ENCODE results near the gene CRIM1. TPM values are rescaled to one million over a fixed set of nuclear protein-coding genes. Genes with fewer than 3 reads are reported as not detected.

Gene CRIM1
- total RNA-seq, 5 donors from 2014 or later (not counting 1 experiment from before 2014, with no cell fraction given): 2.0 to 5.8 (median 4.2) TPM

- DNase-seq (no peak), ATAC-seq (replicated peaks in 1 of 4) (no peak)
- ChIA-PET CTCF (interaction anchor here (0.5 kb wide), 2 partner anchors 9 to 14 kb away, joined by 3 to 4 read pairs; no protein-coding TSS in a partner anchor), POLR2A (no interaction called here)
- Mint-ChIP-seq H3K36me3 (no peaks in the 10 kb centered on the region), H3K27me3 (peaks cover 3 to 12% of the 10 kb centered on the region in 2 donors), H3K27ac (no peak overlapping the region), H3K4me1 (peaks cover 6 to 7% (median 6%) of the 10 kb centered on the region in 3 donors), H3K4me3 (no peak overlapping the region), H3K9me3 (no peaks in the 10 kb centered on the region)
- Histone ChIP-seq H3K27me3 (replicated peaks in 1 of 2; ENCODE audit: control insufficient read depth in 2 of 2, extremely low read depth in 1 of 2, insufficient read depth in 2 of 2, low read length in 1 of 2) (no peaks in the 10 kb centered on the region), H3K4me3 (ENCODE audit: control insufficient read depth in 1 of 2, extremely low read depth in 1 of 2, low read length in 1 of 2) (no peak overlapping the region), H3K4me1 (ENCODE audit: control insufficient read depth in 1 of 2, extremely low read depth in 1 of 2, insufficient read depth in 2 of 2, low read length in 2 of 2) (no peaks in the 10 kb centered on the region), H3K27ac (ENCODE audit: low read length) (no peak overlapping the region), H3K36me3 (ENCODE audit: control insufficient read depth in 2 of 2, extremely low read depth in 1 of 2, insufficient read depth in 1 of 2, low read length in 1 of 2) (no peaks in the 10 kb centered on the region), H3K9me3 (no peaks in the 10 kb centered on the region)
Measured at GRCh38 chr2:36337354-36337753, 18.2 kb upstream of the CRIM1 start.

- ChIA-PET POLR2A (no interaction called here), CTCF (no interaction called here)
- Histone ChIP-seq H3K9me3 (no peaks in the 10 kb centered on the region), H3K27me3 (replicated peaks in 1 of 2; ENCODE audit: control insufficient read depth in 2 of 2, extremely low read depth in 1 of 2, insufficient read depth in 2 of 2, low read length in 1 of 2) (no peaks in the 10 kb centered on the region), H3K27ac (ENCODE audit: low read length) (no peak overlapping the region), H3K36me3 (ENCODE audit: control insufficient read depth in 2 of 2, extremely low read depth in 1 of 2, insufficient read depth in 1 of 2, low read length in 1 of 2) (no peaks in the 10 kb centered on the region), H3K4me3 (ENCODE audit: control insufficient read depth in 1 of 2, extremely low read depth in 1 of 2, low read length in 1 of 2) (no peak overlapping the region), H3K4me1 (ENCODE audit: control insufficient read depth in 1 of 2, extremely low read depth in 1 of 2, insufficient read depth in 2 of 2, low read length in 2 of 2) (no peaks in the 10 kb centered on the region)
- no peak overlapping the region for H3K27ac Mint-ChIP-seq
- H3K4me1 Mint-ChIP-seq: peaks cover 5 to 6% (median 5%) of the 10 kb centered on the region in 3 donors
- no peaks in the 10 kb centered on the region for H3K9me3 Mint-ChIP-seq
- 100% methylated on average over 1 of the region's 3 CpGs for WGBS (ENCODE audit: insufficient coverage)
- DNase-seq (no peak), ATAC-seq (replicated peaks in 1 of 4) (no peak)
- peaks cover 3 to 12% of the 10 kb centered on the region in 2 donors for H3K27me3 Mint-ChIP-seq
- no peaks in the 10 kb centered on the region for H3K36me3 Mint-ChIP-seq
- H3K4me3 Mint-ChIP-seq: no peak overlapping the region
Measured at GRCh38 chr2:36338124-36338826, 17.3 kb upstream of the CRIM1 start.

- no peak for ATAC-seq (replicated peaks in 1 of 4)
- no peak overlapping the region for H3K27ac Mint-ChIP-seq
- H3K9me3 Mint-ChIP-seq: no peaks in the 10 kb centered on the region
- POLR2A ChIA-PET: no interaction called here
- no peak for DNase-seq
- no peaks in the 10 kb centered on the region for H3K4me1 ChIP-seq (ENCODE audit: control insufficient read depth in 1 of 2, extremely low read depth in 1 of 2, insufficient read depth in 2 of 2, low read length in 2 of 2)
- WGBS (ENCODE audit: insufficient coverage): no CpG with 5 or more reads among the region's 1 CpG
- no peak overlapping the region for H3K4me3 ChIP-seq (ENCODE audit: control insufficient read depth in 1 of 2, extremely low read depth in 1 of 2, low read length in 1 of 2)
- peaks cover under 1 to 1% (median under 1%) of the 10 kb centered on the region in 3 donors for H3K4me1 Mint-ChIP-seq
- CTCF ChIA-PET: no interaction called here
- peaks cover 3 to 12% of the 10 kb centered on the region in 2 donors for H3K27me3 Mint-ChIP-seq
- H3K36me3 ChIP-seq (ENCODE audit: control insufficient read depth in 2 of 2, extremely low read depth in 1 of 2, insufficient read depth in 1 of 2, low read length in 1 of 2): no peaks in the 10 kb centered on the region
- no peak overlapping the region for H3K4me3 Mint-ChIP-seq
- no peak overlapping the region for H3K27ac ChIP-seq (ENCODE audit: low read length)
- H3K36me3 Mint-ChIP-seq: no peaks in the 10 kb centered on the region
- no peaks in the 10 kb centered on the region for H3K27me3 ChIP-seq (replicated peaks in 1 of 2; ENCODE audit: control insufficient read depth in 2 of 2, extremely low read depth in 1 of 2, insufficient read depth in 2 of 2, low read length in 1 of 2)
- no peaks in the 10 kb centered on the region for H3K9me3 ChIP-seq
Measured at GRCh38 chr2:36338827-36339145, 16.8 kb upstream of the CRIM1 start.

- ChIA-PET POLR2A (interaction anchor here in 1 of 2 donors (0.5 kb wide), 1 partner anchor 20 kb away, joined by 3 read pairs; no protein-coding TSS in a partner anchor), CTCF (no interaction called here)
- H3K4me3 Mint-ChIP-seq: no peak overlapping the region
- DNase-seq (no peak), ATAC-seq (replicated peaks in 1 of 4) (no peak)
- H3K27ac Mint-ChIP-seq: no peak overlapping the region
- no peaks in the 10 kb centered on the region for H3K36me3 Mint-ChIP-seq
- H3K27ac ChIP-seq (ENCODE audit: low read length): no peak overlapping the region
- no peaks in the 10 kb centered on the region for H3K4me1 Mint-ChIP-seq
- no peaks in the 10 kb centered on the region for H3K4me1 ChIP-seq (ENCODE audit: control insufficient read depth in 1 of 2, extremely low read depth in 1 of 2, insufficient read depth in 2 of 2, low read length in 2 of 2)
- H3K9me3 ChIP-seq: no peaks in the 10 kb centered on the region
- H3K27me3 ChIP-seq (replicated peaks in 1 of 2; ENCODE audit: control insufficient read depth in 2 of 2, extremely low read depth in 1 of 2, insufficient read depth in 2 of 2, low read length in 1 of 2): no peaks in the 10 kb centered on the region
- H3K9me3 Mint-ChIP-seq: no peaks in the 10 kb centered on the region
- H3K4me3 ChIP-seq (ENCODE audit: control insufficient read depth in 1 of 2, extremely low read depth in 1 of 2, low read length in 1 of 2): no peak overlapping the region
- H3K27me3 Mint-ChIP-seq: peaks cover 3 to 12% of the 10 kb centered on the region in 2 donors
- no peaks in the 10 kb centered on the region for H3K36me3 ChIP-seq (ENCODE audit: control insufficient read depth in 2 of 2, extremely low read depth in 1 of 2, insufficient read depth in 1 of 2, low read length in 1 of 2)
- 81% methylated on average over 2 of the region's 6 CpGs for WGBS (ENCODE audit: insufficient coverage)
Measured at GRCh38 chr2:36339607-36340218, 15.9 kb upstream of the CRIM1 start.

GRCh38 chr2:36343606-36344005 is 12.0 kb upstream of the CRIM1 start:
- DNase-seq: no peak
- CTCF ChIA-PET: interaction anchor here in 1 of 2 donors (0.7 kb wide), 1 partner anchor 43 kb away, joined by 5 read pairs; no protein-coding TSS in a partner anchor

GRCh38 chr2:36348721-36349120 is 6.9 kb upstream of the CRIM1 start:
- peaks cover 5 to 12% (median 8%) of the 10 kb centered on the region in 3 donors for H3K4me1 Mint-ChIP-seq
- H3K27me3 Mint-ChIP-seq: peaks cover 0 to 4% of the 10 kb centered on the region in 2 donors
- no peak for DNase-seq
- no peak overlapping the region for H3K4me3 Mint-ChIP-seq
- Histone ChIP-seq H3K4me3 (ENCODE audit: control insufficient read depth in 1 of 2, extremely low read depth in 1 of 2, low read length in 1 of 2) (no peak overlapping the region), H3K36me3 (ENCODE audit: control insufficient read depth in 2 of 2, extremely low read depth in 1 of 2, insufficient read depth in 1 of 2, low read length in 1 of 2) (no peaks in the 10 kb centered on the region), H3K9me3 (no peaks in the 10 kb centered on the region), H3K4me1 (ENCODE audit: control insufficient read depth in 1 of 2, extremely low read depth in 1 of 2, insufficient read depth in 2 of 2, low read length in 2 of 2) (no peaks in the 10 kb centered on the region), H3K27me3 (replicated peaks in 1 of 2; ENCODE audit: control insufficient read depth in 2 of 2, extremely low read depth in 1 of 2, insufficient read depth in 2 of 2, low read length in 1 of 2) (no peaks in the 10 kb centered on the region), H3K27ac (ENCODE audit: low read length) (no peak overlapping the region)
- no peak overlapping the region for H3K27ac Mint-ChIP-seq
- no peak for ATAC-seq (replicated peaks in 1 of 4)
- WGBS (ENCODE audit: insufficient coverage): no CpG with 5 or more reads among the region's 2 CpGs
- CTCF ChIA-PET: no interaction called here
- no peaks in the 10 kb centered on the region for H3K36me3 Mint-ChIP-seq
- POLR2A ChIA-PET: no interaction called here
- H3K9me3 Mint-ChIP-seq: no peaks in the 10 kb centered on the region

More at GRCh38 chr2:36343606-36344005, 12.0 kb upstream of the CRIM1 start:
- ATAC-seq (replicated peaks in 1 of 4): no peak
- H3K4me3 Mint-ChIP-seq: no peak overlapping the region
- WGBS (ENCODE audit: insufficient coverage): no CpG with 5 or more reads among the region's 3 CpGs
- no peak overlapping the region for H3K27ac Mint-ChIP-seq
- no peak overlapping the region for H3K4me3 ChIP-seq (ENCODE audit: control insufficient read depth in 1 of 2, extremely low read depth in 1 of 2, low read length in 1 of 2)
- H3K4me1 ChIP-seq (ENCODE audit: control insufficient read depth in 1 of 2, extremely low read depth in 1 of 2, insufficient read depth in 2 of 2, low read length in 2 of 2): no peaks in the 10 kb centered on the region
- H3K9me3 ChIP-seq: no peaks in the 10 kb centered on the region
- no peaks in the 10 kb centered on the region for H3K9me3 Mint-ChIP-seq
- peaks cover 0 to 1% of the 10 kb centered on the region in 2 donors for H3K27me3 Mint-ChIP-seq
- H3K4me1 Mint-ChIP-seq: no peaks in the 10 kb centered on the region
- H3K36me3 ChIP-seq (ENCODE audit: control insufficient read depth in 2 of 2, extremely low read depth in 1 of 2, insufficient read depth in 1 of 2, low read length in 1 of 2): no peaks in the 10 kb centered on the region
- no peak overlapping the region for H3K27ac ChIP-seq (ENCODE audit: low read length)
- no peaks in the 10 kb centered on the region for H3K27me3 ChIP-seq (replicated peaks in 1 of 2; ENCODE audit: control insufficient read depth in 2 of 2, extremely low read depth in 1 of 2, insufficient read depth in 2 of 2, low read length in 1 of 2)
- POLR2A ChIA-PET: no interaction called here
- no peaks in the 10 kb centered on the region for H3K36me3 Mint-ChIP-seq

Measured in T-cell (primary cell).